ENCODE results near the gene PTPRN2.

GRCh38 chr7:158107806-158108205, 479.8 kb downstream of the PTPRN2 start:
- TF ChIP-seq CTCF (IDR thresholded peaks at IDR 0.05) (no peak), POLR2A (IDR thresholded peaks at IDR 0.05) (no peak)
